ENCODE measurements around the gene LGR6. TPM values are rescaled to one million over a fixed set of nuclear protein-coding genes. Genes with fewer than 3 reads are reported as not detected.
A peak's percentile ranks its signal among the peaks of the same experiment; 100 is the strongest.

LGR6 gene
- total RNA-seq, 4 donors from 2014 or later: 0.15 TPM; not detected in 3

- Histone ChIP-seq H3K4me3 (no peak overlapping the region), H3K4me1 (no peaks in the 10 kb centered on the region), H3K27me3 (no peaks in the 10 kb centered on the region), H3K27ac (no peak overlapping the region), H3K9me3 (no peaks in the 10 kb centered on the region), H3K36me3 (no peaks in the 10 kb centered on the region)
- DNase-seq (no peak), ATAC-seq (no peak)
- TF ChIP-seq CTCF (IDR thresholded peaks at IDR 0.05 in 4 of 5, conservative IDR thresholded peaks at IDR 0.05 in 1 of 5): no peak
- no peak for TF ChIP-seq POLR2A (IDR thresholded peaks at IDR 0.05)
- intact Hi-C loops (cut with DNase I; ENCODE audit: low total_unique reads): no loop called here
- in situ Hi-C loops (cut with MboI; ENCODE audit: low sequenced_read_pairs in 4 of 4): no loop called here
Observed at GRCh38 chr1:202158810-202159533, 34.6 kb upstream of the LGR6 start.

- intact Hi-C loops (cut with DNase I; ENCODE audit: low total_unique reads): no loop called here
- Histone ChIP-seq H3K27ac (peak overlapping the region in 1 of 4 donors; percentile 36), H3K36me3 (no peaks in the 10 kb centered on the region), H3K27me3 (no peaks in the 10 kb centered on the region), H3K4me1 (no peaks in the 10 kb centered on the region), H3K4me3 (no peak overlapping the region), H3K9me3 (no peaks in the 10 kb centered on the region)
- TF ChIP-seq CTCF (IDR thresholded peaks at IDR 0.05 in 4 of 5, conservative IDR thresholded peaks at IDR 0.05 in 1 of 5): no peak
- TF ChIP-seq POLR2A (IDR thresholded peaks at IDR 0.05): no peak
- no peak for ATAC-seq
- in situ Hi-C loops (cut with MboI; ENCODE audit: low sequenced_read_pairs in 4 of 4): no loop called here
- no peak for DNase-seq
Observed at GRCh38 chr1:202159534-202160371, 33.8 kb upstream of the LGR6 start.

GRCh38 chr1:202160377-202160940, 33.1 kb upstream of the LGR6 start, which contains the start of gene PTPN7:
PTPN7 (minus strand) TSS chr1:202160602; CDS start chr1:202159402, 1,200 bp downstream.
- no peak within 1 kb of the TSS for H3K4me3 ChIP-seq
- in situ Hi-C loops (cut with MboI; ENCODE audit: low sequenced_read_pairs in 4 of 4) (no loop called here), intact Hi-C loops (cut with DNase I; ENCODE audit: low total_unique reads) (no loop called here)
- H3K27ac ChIP-seq: peak within 1 kb of the TSS in 1 of 4 donors; percentile 36
- H3K36me3 ChIP-seq: no peaks in the 10 kb centered on the region
- TF ChIP-seq POLR2A (IDR thresholded peaks at IDR 0.05): no peak
- no peak for TF ChIP-seq CTCF (IDR thresholded peaks at IDR 0.05 in 4 of 5, conservative IDR thresholded peaks at IDR 0.05 in 1 of 5)
- no peaks in the 10 kb centered on the region for H3K27me3 ChIP-seq
- ATAC-seq: no peak
- H3K9me3 ChIP-seq: no peaks in the 10 kb centered on the region
- DNase-seq: no peak
- no peaks in the 10 kb centered on the region for H3K4me1 ChIP-seq

- H3K27ac ChIP-seq: no peak overlapping the region
- H3K4me1 ChIP-seq: no peaks in the 10 kb centered on the region
- H3K36me3 ChIP-seq: no peaks in the 10 kb centered on the region
- intact Hi-C loops (cut with DNase I; ENCODE audit: low total_unique reads) (no loop called here), in situ Hi-C loops (cut with MboI; ENCODE audit: low sequenced_read_pairs in 4 of 4) (no loop called here)
- H3K4me3 ChIP-seq: no peak overlapping the region
- DNase-seq: no peak
- no peaks in the 10 kb centered on the region for H3K9me3 ChIP-seq
- no peak for TF ChIP-seq CTCF (IDR thresholded peaks at IDR 0.05 in 4 of 5, conservative IDR thresholded peaks at IDR 0.05 in 1 of 5)
- TF ChIP-seq POLR2A (IDR thresholded peaks at IDR 0.05): no peak
- no peaks in the 10 kb centered on the region for H3K27me3 ChIP-seq
- ATAC-seq: no peak
Observed at GRCh38 chr1:202161151-202162046, 32.2 kb upstream of the LGR6 start.
